ENCODE results near the gene SLIT3. TPM values are rescaled to one million over a fixed set of nuclear protein-coding genes. Genes with fewer than 3 reads are reported as not detected.
A peak's percentile ranks its signal among the peaks of the same experiment; 100 is the strongest.

SLIT3 gene
- polyA plus RNA-seq, 1 of the 3 experiments (the other 2 are of a cell fraction), result 119 TPM

- WGBS (ENCODE audit: low lambda C conversion rate), result 64% methylated on average over 3 of the region's 3 CpGs
- Histone ChIP-seq H3F3A (replicated peaks; ENCODE audit: insufficient read depth) (peaks cover 21% of the 10 kb centered on the region), H3K4me2 (peak overlapping the region; percentile 10; the same call in 1 of the 2 replicates), H2AFZ (ENCODE audit: low read depth) (no peak overlapping the region), H3K4me3 (ENCODE audit: low read depth in 2 of 2, low read length in 1 of 2) (no peak overlapping the region), H3K27ac (ENCODE audit: low read depth in 2 of 2, low read length in 1 of 2) (peak overlapping the region; percentile 48 to 69; a peak in 3 of 4 replicates), H3K9me3 (no peaks in the 10 kb centered on the region), H3K9ac (no peak overlapping the region), H3K36me3 (replicated peaks in 1 of 2; ENCODE audit: control insufficient read depth in 1 of 2, insufficient read depth in 2 of 2, low read length in 1 of 2) (peaks cover 0 to 2% of the 10 kb centered on the region in 2 experiments), H3K79me2 (ENCODE audit: insufficient read depth) (peaks cover 4% of the 10 kb centered on the region; the same call in 1 of the 2 replicates), H4K20me1 (ENCODE audit: insufficient read depth) (no peaks in the 10 kb centered on the region), H3K9me2 (no peaks in the 10 kb centered on the region), H3K27me3 (ENCODE audit: insufficient read depth) (no peaks in the 10 kb centered on the region), H3K4me1 (ENCODE audit: control insufficient read depth in 1 of 2, insufficient read depth in 2 of 2, low read depth in 1 of 2, low read length in 1 of 2) (peaks cover 36 to 42% of the 10 kb centered on the region in 2 experiments)
- ChIA-PET CTCF (interaction anchor here (0.7 to 1.6 kb wide), 2 partner anchors 65 to 683 kb away, joined by 3 read pairs; no protein-coding TSS in a partner anchor), POLR2A (no interaction called here)
- TF ChIP-seq USF1 (IDR thresholded peaks at IDR 0.05; ENCODE audit: borderline replicate concordance, low read depth), result no peak
- no peak for TF ChIP-seq CTCF (IDR thresholded peaks at IDR 0.05)
- TF ChIP-seq RFX5 (IDR thresholded peaks at IDR 0.05; ENCODE audit: low read length), result no peak
- TF ChIP-seq TCF12 (IDR thresholded peaks at IDR 0.05), result peak; percentile 74
- DNase-seq, result no peak
Observed at GRCh38 chr5:169052207-169052606, 248.7 kb downstream of the SLIT3 start.

GRCh38 chr5:169051351-169051750, 249.6 kb downstream of the SLIT3 start:
- H3K79me2 ChIP-seq (ENCODE audit: insufficient read depth), result peaks cover 4% of the 10 kb centered on the region; the same call in 1 of the 2 replicates
- H4K20me1 ChIP-seq (ENCODE audit: insufficient read depth), result no peaks in the 10 kb centered on the region
- H3K4me3 ChIP-seq (ENCODE audit: low read depth in 2 of 2, low read length in 1 of 2), result no peak overlapping the region
- H3F3A ChIP-seq (replicated peaks; ENCODE audit: insufficient read depth), result peaks cover 21% of the 10 kb centered on the region
- H2AFZ ChIP-seq (ENCODE audit: low read depth), result no peak overlapping the region
- H3K36me3 ChIP-seq (replicated peaks in 1 of 2; ENCODE audit: control insufficient read depth in 1 of 2, insufficient read depth in 2 of 2, low read length in 1 of 2), result peaks cover 0 to 2% of the 10 kb centered on the region in 2 experiments
- H3K4me1 ChIP-seq (ENCODE audit: control insufficient read depth in 1 of 2, insufficient read depth in 2 of 2, low read depth in 1 of 2, low read length in 1 of 2), result peaks cover 41 to 42% of the 10 kb centered on the region in 2 experiments
- CTCF ChIA-PET, result no interaction called here
- 0 out of 2 replicates have a peak overlapping the region, but pooled peaks have one; percentile 17 for H3K4me2 ChIP-seq
- no peaks in the 10 kb centered on the region for H3K9me2 ChIP-seq
- no peak for DNase-seq
- peak overlapping the region; percentile 48 to 69; a peak in 3 of 4 replicates for H3K27ac ChIP-seq (ENCODE audit: low read depth in 2 of 2, low read length in 1 of 2)
- H3K27me3 ChIP-seq (ENCODE audit: insufficient read depth), result no peaks in the 10 kb centered on the region
- TF ChIP-seq RFX5 (IDR thresholded peaks at IDR 0.05; ENCODE audit: low read length) (no peak), CHD2 (IDR thresholded peaks at IDR 0.05; ENCODE audit: low read length, partially characterized antibody) (no peak)
- no peak overlapping the region for H3K9ac ChIP-seq
- H3K9me3 ChIP-seq, result no peaks in the 10 kb centered on the region
- POLR2A ChIA-PET, result no interaction called here

- peak overlapping the region; percentile 17; the same call in 1 of the 2 replicates for H3K4me2 ChIP-seq
- ChIA-PET CTCF (no interaction called here), POLR2A (no interaction called here)
- H3K27ac ChIP-seq (ENCODE audit: low read depth in 2 of 2, low read length in 1 of 2), result peak overlapping the region; percentile 22 to 69; a peak in 3 of 4 replicates
- H3K9ac ChIP-seq, result no peak overlapping the region
- DNase-seq, result no peak
- H3F3A ChIP-seq (replicated peaks; ENCODE audit: insufficient read depth), result peaks cover 21% of the 10 kb centered on the region
- 82% methylated on average over 10 of the region's 10 CpGs for WGBS (ENCODE audit: low lambda C conversion rate)
- H3K27me3 ChIP-seq (ENCODE audit: insufficient read depth), result no peaks in the 10 kb centered on the region
- peaks cover 0 to 2% of the 10 kb centered on the region in 2 experiments for H3K36me3 ChIP-seq (replicated peaks in 1 of 2; ENCODE audit: control insufficient read depth in 1 of 2, insufficient read depth in 2 of 2, low read length in 1 of 2)
- no peaks in the 10 kb centered on the region for H4K20me1 ChIP-seq (ENCODE audit: insufficient read depth)
- TF ChIP-seq TEAD4 (IDR thresholded peaks at IDR 0.05; ENCODE audit: borderline replicate concordance, insufficient read depth) (peak; percentile 0; the same call in 1 of the 2 replicates), FOXM1 (IDR thresholded peaks at IDR 0.05; ENCODE audit: low read depth) (peak; percentile 9; the same call in 1 of the 2 replicates), NRF1 (IDR thresholded peaks at IDR 0.05; ENCODE audit: low read depth, low read length) (no peak)
- no peak overlapping the region for H3K4me3 ChIP-seq (ENCODE audit: low read depth in 2 of 2, low read length in 1 of 2)
- H3K79me2 ChIP-seq (ENCODE audit: insufficient read depth), result peaks cover 4% of the 10 kb centered on the region; the same call in 1 of the 2 replicates
- no peaks in the 10 kb centered on the region for H3K9me3 ChIP-seq
- peaks cover 42 to 47% of the 10 kb centered on the region in 2 experiments for H3K4me1 ChIP-seq (ENCODE audit: control insufficient read depth in 1 of 2, insufficient read depth in 2 of 2, low read depth in 1 of 2, low read length in 1 of 2)
- H2AFZ ChIP-seq (ENCODE audit: low read depth), result no peak overlapping the region
- H3K9me2 ChIP-seq, result no peaks in the 10 kb centered on the region
Observed at GRCh38 chr5:169050636-169051035, 250.3 kb downstream of the SLIT3 start.

All from SK-N-SH (cell line).